ENCODE measurements around the gene MTURN.
"Not testable (repeated sequence)": the region's sequence is repeated elsewhere in the genome, so short reads cannot be mapped to it uniquely, and the experiment has no call there.

- TF ChIP-seq, protein P1, sequence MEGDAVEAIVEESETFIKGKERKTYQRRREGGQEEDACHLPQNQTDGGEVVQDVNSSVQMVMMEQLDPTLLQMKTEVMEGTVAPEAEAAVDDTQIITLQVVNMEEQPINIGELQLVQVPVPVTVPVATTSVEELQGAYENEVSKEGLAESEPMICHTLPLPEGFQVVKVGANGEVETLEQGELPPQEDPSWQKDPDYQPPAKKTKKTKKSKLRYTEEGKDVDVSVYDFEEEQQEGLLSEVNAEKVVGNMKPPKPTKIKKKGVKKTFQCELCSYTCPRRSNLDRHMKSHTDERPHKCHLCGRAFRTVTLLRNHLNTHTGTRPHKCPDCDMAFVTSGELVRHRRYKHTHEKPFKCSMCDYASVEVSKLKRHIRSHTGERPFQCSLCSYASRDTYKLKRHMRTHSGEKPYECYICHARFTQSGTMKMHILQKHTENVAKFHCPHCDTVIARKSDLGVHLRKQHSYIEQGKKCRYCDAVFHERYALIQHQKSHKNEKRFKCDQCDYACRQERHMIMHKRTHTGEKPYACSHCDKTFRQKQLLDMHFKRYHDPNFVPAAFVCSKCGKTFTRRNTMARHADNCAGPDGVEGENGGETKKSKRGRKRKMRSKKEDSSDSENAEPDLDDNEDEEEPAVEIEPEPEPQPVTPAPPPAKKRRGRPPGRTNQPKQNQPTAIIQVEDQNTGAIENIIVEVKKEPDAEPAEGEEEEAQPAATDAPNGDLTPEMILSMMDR (IDR thresholded peaks at IDR 0.05), result not testable (repeated sequence)
- not testable (repeated sequence) for TF ChIP-seq POLR2A (IDR thresholded peaks at IDR 0.05)
Observed at GRCh38 chr7:30098599-30098998, 36.2 kb upstream of the MTURN start.

All from thyroid gland (tissue), 4 donors.